Measurements from ENCODE around the gene TTLL8.

Gene TTLL8

GRCh38 chr22:50009765-50010675, 48.1 kb downstream of the TTLL8 start:
- H3K4me3 ChIP-seq (ENCODE audit: low read depth, low read length): no peak overlapping the region

GRCh38 chr22:50009251-50009650, 48.8 kb downstream of the TTLL8 start:
- TF ChIP-seq CTCF (IDR thresholded peaks at IDR 0.05; ENCODE audit: low read depth, low read length): no peak
- H3K4me3 ChIP-seq (ENCODE audit: low read depth, low read length): no peak overlapping the region

More at GRCh38 chr22:50009765-50010675, 48.1 kb downstream of the TTLL8 start:
- no peak for TF ChIP-seq CTCF (IDR thresholded peaks at IDR 0.05; ENCODE audit: low read depth, low read length)

GRCh38 chr22:50008151-50009040, 49.7 kb downstream of the TTLL8 start:
- TF ChIP-seq CTCF (IDR thresholded peaks at IDR 0.05; ENCODE audit: low read depth, low read length): no peak
- H3K4me3 ChIP-seq (ENCODE audit: low read depth, low read length): no peak overlapping the region

- no peak overlapping the region for H3K4me3 ChIP-seq (ENCODE audit: low read depth, low read length)
Measured at GRCh38 chr22:50007057-50007511, 51.0 kb downstream of the TTLL8 start.

GRCh38 chr22:50004918-50005317, 53.2 kb downstream of the TTLL8 start:
- no peak for TF ChIP-seq CTCF (IDR thresholded peaks at IDR 0.05; ENCODE audit: low read depth, low read length)
- no peak overlapping the region for H3K4me3 ChIP-seq (ENCODE audit: low read depth, low read length)

More at GRCh38 chr22:50007057-50007511, 51.0 kb downstream of the TTLL8 start:
- no peak for TF ChIP-seq CTCF (IDR thresholded peaks at IDR 0.05; ENCODE audit: low read depth, low read length)

GRCh38 chr22:50002791-50003190, 55.3 kb downstream of the TTLL8 start:
- no peak for TF ChIP-seq CTCF (IDR thresholded peaks at IDR 0.05; ENCODE audit: low read depth, low read length)
- no peak overlapping the region for H3K4me3 ChIP-seq (ENCODE audit: low read depth, low read length)
